Fibroblast of lung (primary cell): Measurements from ENCODE around the gene ATP11A. TPM values are rescaled to one million over a fixed set of nuclear protein-coding genes. Genes with fewer than 3 reads are reported as not detected.

ENCODE experiments used
- DNase-seq, 2 donors: peaks; one replicate each; pipeline versions ENCODE4 v3.0.0 to v3.0.0-alpha.2; 2010; ENCODE audit warnings: low read depth in 2 of 2
- H2AFZ ChIP-seq: 2 replicates; pipeline ENCODE4 v1.5.1; 2012; ENCODE audit warnings: low read length, control low read depth, inconsistent platforms
- H3K27ac ChIP-seq: 2 replicates; pipeline ENCODE4 v1.5.1; 2011; ENCODE audit warnings: low read length, control low read depth; ENCODE audit not compliant: insufficient read depth
- H3K27me3 ChIP-seq: 2 replicates; pipeline ENCODE4 v1.5.1; 2011; ENCODE audit warnings: mild to moderate bottlenecking, low read length; ENCODE audit not compliant: control insufficient read depth, insufficient read depth
- H3K36me3 ChIP-seq: 2 replicates; pipeline ENCODE4 v1.5.1; 2011; ENCODE audit warnings: low read length; ENCODE audit not compliant: control insufficient read depth, insufficient read depth
- H3K4me1 ChIP-seq: 2 replicates; pipeline ENCODE4 v1.5.1; 2011; ENCODE audit warnings: low read length; ENCODE audit not compliant: control insufficient read depth, insufficient read depth; ENCODE audit errors: extremely low read depth
- H3K4me2 ChIP-seq: 2 replicates; pipeline ENCODE4 v1.5.1; 2011; ENCODE audit warnings: low read length, control low read depth; ENCODE audit not compliant: insufficient read depth; ENCODE audit errors: extremely low read depth
- H3K4me3 ChIP-seq, 4 experiments: fragments of 200-600 bp in 1 of 4; sonication (generic) in 1 of 4; replicated peaks in 1 of 4; 2 replicates each; pipeline ENCODE4 v1.5.1; 2011 to 2016; ENCODE audit warnings: low read length in 4 of 4, low read depth in 3 of 4, mild to moderate bottlenecking in 3 of 4, control low read depth in 2 of 4, inconsistent platforms in 1 of 4, mixed read lengths in 1 of 4; ENCODE audit not compliant: insufficient read depth in 1 of 4; ENCODE audit errors: control extremely low read depth in 1 of 4
- H3K79me2 ChIP-seq: 2 replicates; pipeline ENCODE4 v1.5.1; 2012; ENCODE audit warnings: mild to moderate bottlenecking, low read length, inconsistent platforms; ENCODE audit not compliant: control insufficient read depth, insufficient read depth
- H3K9ac ChIP-seq: 2 replicates; pipeline ENCODE4 v1.5.1; 2011; ENCODE audit warnings: mild to moderate bottlenecking, low read length, control low read depth; ENCODE audit not compliant: insufficient read depth
- H3K9me3 ChIP-seq: 2 replicates; pipeline ENCODE4 v1.5.1; 2012; ENCODE audit warnings: low read depth, low read length; ENCODE audit not compliant: control insufficient read depth, insufficient read depth
- H4K20me1 ChIP-seq: 2 replicates; pipeline ENCODE4 v1.5.1; 2011; ENCODE audit warnings: low read length; ENCODE audit not compliant: control insufficient read depth, insufficient read depth; ENCODE audit errors: extremely low read depth
- CTCF ChIP-seq, 2 donors: IDR thresholded peaks in 1 of 2; conservative IDR thresholded peaks in 1 of 2; 1 replicate in 1 of 2; 2 replicates in 1 of 2; pipeline ENCODE4 v1.5.1; 2011 to 2012; ENCODE audit warnings: low read length in 2 of 2, control low read depth in 1 of 2, inconsistent platforms in 1 of 2, low read depth in 1 of 2, mild to moderate bottlenecking in 1 of 2
- EZH2 ChIP-seq: IDR thresholded peaks from 2 replicates; pipeline ENCODE4 v1.5.1; 2012; ENCODE audit warnings: low read length, control low read depth, mild to moderate bottlenecking; ENCODE audit errors: missing control alignments
- polyA plus RNA-seq, 2 donors: library from polyadenylated mRNA; depleted of rRNA in 1 of 2; stranded (reverse) in 1 of 2; unstranded in 1 of 2; fragments of >200 nt; gene quantifications; 2 replicates each; pipeline ENCODE4 v1.2.1, GENCODE V29; 2011 to 2012; ENCODE audit warnings: missing spikeins in 1 of 2
- total RNA-seq: library from RNA; depleted of rRNA; stranded (reverse); fragments of >200 nt; gene quantifications from 2 replicates; pipeline ENCODE4 v1.2.1, GENCODE V29; 2014

ATP11A gene
- total and polyA plus RNA-seq, 2 donors (not counting 1 experiment from before 2014, with no cell fraction given), result 2.3 to 7.8 TPM

GRCh38 chr13:112728375-112729126, 38.7 kb downstream of the ATP11A start:
- H3K4me3 ChIP-seq, result no peak overlapping the region
- no peak overlapping the region for H2AFZ ChIP-seq

GRCh38 chr13:112729408-112729807, 39.6 kb downstream of the ATP11A start:
- Histone ChIP-seq H4K20me1 (no peaks in the 10 kb centered on the region), H3K9ac (no peak overlapping the region), H3K9me3 (no peaks in the 10 kb centered on the region), H3K79me2 (no peaks in the 10 kb centered on the region), H3K4me3 (no peak overlapping the region), H3K27me3 (no peaks in the 10 kb centered on the region), H3K27ac (no peak overlapping the region), H2AFZ (no peak overlapping the region), H3K4me2 (no peak overlapping the region), H3K4me1 (no peaks in the 10 kb centered on the region), H3K36me3 (no peaks in the 10 kb centered on the region)
- DNase-seq, result no peak
- TF ChIP-seq EZH2 (no peak), CTCF (conservative IDR thresholded peaks at IDR 0.05 in 1 of 2, IDR thresholded peaks at IDR 0.05 in 1 of 2; ENCODE audit: low read depth in 1 of 2, low read length in 2 of 2) (no peak)

More at GRCh38 chr13:112728375-112729126, 38.7 kb downstream of the ATP11A start:
- DNase-seq, result no peak
- Histone ChIP-seq H3K27ac (no peak overlapping the region), H3K79me2 (no peaks in the 10 kb centered on the region), H3K4me2 (no peak overlapping the region), H3K9me3 (no peaks in the 10 kb centered on the region), H3K27me3 (no peaks in the 10 kb centered on the region), H3K4me1 (no peaks in the 10 kb centered on the region), H4K20me1 (no peaks in the 10 kb centered on the region), H3K36me3 (no peaks in the 10 kb centered on the region), H3K9ac (no peak overlapping the region)
- no peak for TF ChIP-seq CTCF (conservative IDR thresholded peaks at IDR 0.05 in 1 of 2, IDR thresholded peaks at IDR 0.05 in 1 of 2; ENCODE audit: low read depth in 1 of 2, low read length in 2 of 2)
- TF ChIP-seq EZH2, result no peak

- no peaks in the 10 kb centered on the region for H3K79me2 ChIP-seq
- no peak for DNase-seq
- H3K4me1 ChIP-seq, result no peaks in the 10 kb centered on the region
- no peak overlapping the region for H3K27ac ChIP-seq
- H2AFZ ChIP-seq, result no peak overlapping the region
- no peak overlapping the region for H3K9ac ChIP-seq
- no peaks in the 10 kb centered on the region for H3K36me3 ChIP-seq
- no peaks in the 10 kb centered on the region for H4K20me1 ChIP-seq
- no peak for TF ChIP-seq EZH2
- no peak for TF ChIP-seq CTCF (conservative IDR thresholded peaks at IDR 0.05 in 1 of 2, IDR thresholded peaks at IDR 0.05 in 1 of 2; ENCODE audit: low read depth in 1 of 2, low read length in 2 of 2)
- H3K4me3 ChIP-seq, result no peak overlapping the region
- no peak overlapping the region for H3K4me2 ChIP-seq
- no peaks in the 10 kb centered on the region for H3K9me3 ChIP-seq
- H3K27me3 ChIP-seq, result no peaks in the 10 kb centered on the region
Observed at GRCh38 chr13:112730157-112730671, 40.4 kb downstream of the ATP11A start.
